HG03442 (cell line): ENCODE data around the gene KCNJ6.
A peak's percentile ranks its signal among the peaks of the same experiment; 100 is the strongest.
"Not testable (repeated sequence)": the region's sequence is repeated elsewhere in the genome, so short reads cannot be mapped to it uniquely, and the experiment has no call there.

Experiments
- ATAC-seq: cut with Tn5 transposase; IDR thresholded peaks from one replicate; pipeline ENCODE4 v1.9.1; 2021; ENCODE audit warnings: mild to moderate bottlenecking, moderate library complexity; ENCODE audit not compliant: unreplicated experiment

KCNJ6 gene

GRCh38 chr21:37579356-37579755 is 336.9 kb downstream of the KCNJ6 start:
- no peak for ATAC-seq

GRCh38 chr21:37578471-37579126 is 337.7 kb downstream of the KCNJ6 start:
- ATAC-seq: no peak

- not testable (repeated sequence) for ATAC-seq
Measured at GRCh38 chr21:37576929-37577328, 339.3 kb downstream of the KCNJ6 start.

- ATAC-seq: no peak
Measured at GRCh38 chr21:37575580-37575979, 340.7 kb downstream of the KCNJ6 start.

- no peak for ATAC-seq
Measured at GRCh38 chr21:37574751-37575150, 341.5 kb downstream of the KCNJ6 start.

GRCh38 chr21:37574316-37574715 is 341.9 kb downstream of the KCNJ6 start:
- no peak for ATAC-seq

- ATAC-seq: no peak
Measured at GRCh38 chr21:37571442-37571841, 344.8 kb downstream of the KCNJ6 start.

GRCh38 chr21:37568916-37569315 is 347.3 kb downstream of the KCNJ6 start:
- ATAC-seq: no peak

- no peak for ATAC-seq
Measured at GRCh38 chr21:37568415-37568814, 347.8 kb downstream of the KCNJ6 start.

GRCh38 chr21:37566790-37567615 is 349.3 kb downstream of the KCNJ6 start:
- no peak for ATAC-seq

GRCh38 chr21:37565530-37566223 is 350.6 kb downstream of the KCNJ6 start:
- ATAC-seq: no peak

- no peak for ATAC-seq
Measured at GRCh38 chr21:37564924-37565529, 351.2 kb downstream of the KCNJ6 start.

- peak; percentile 40 for ATAC-seq
Measured at GRCh38 chr21:37564341-37564923, 351.8 kb downstream of the KCNJ6 start.

- ATAC-seq: peak; percentile 77
Measured at GRCh38 chr21:37563641-37564340, 352.5 kb downstream of the KCNJ6 start.

- peak; percentile 11 for ATAC-seq
Measured at GRCh38 chr21:37562920-37563640, 353.2 kb downstream of the KCNJ6 start.

- no peak for ATAC-seq
Measured at GRCh38 chr21:37561941-37562919, 354.0 kb downstream of the KCNJ6 start.

- ATAC-seq: no peak
Measured at GRCh38 chr21:37561506-37561905, 354.8 kb downstream of the KCNJ6 start.

- ATAC-seq: no peak
Measured at GRCh38 chr21:37560385-37560784, 355.9 kb downstream of the KCNJ6 start.
